WTC11 (cell line): ENCODE results near the gene MCF2L. TPM values are rescaled to one million over a fixed set of nuclear protein-coding genes. Genes with fewer than 3 reads are reported as not detected.

Source experiments
- ATAC-seq: fragments of 200-7000 bp; cut with Tn5 transposase; 2 replicates; pipeline ENCODE4 v1.10.0; 2021; ENCODE audit warnings: mild to moderate bottlenecking, moderate library complexity
- CTCF ChIA-PET: fragments of 300-600 bp; sonication (Branson Sonifier 250); formaldehyde crosslinking; loops from one replicate; lab custom pipeline; 2021; ENCODE audit warnings: antibody characterized with exemption; lab: Charles Lee
- POLR2A ChIA-PET: fragments of 350-600 bp; sonication (Branson Sonifier 250); formaldehyde crosslinking; loops from one replicate; lab custom pipeline; 2021; ENCODE audit warnings: antibody characterized with exemption; lab: Charles Lee
- DNase-seq: peaks from one replicate; pipeline ENCODE4 v3.0.0; 2021; ENCODE audit warnings: low spot score
- H3K27ac Mint-ChIP-seq: 2 replicates; pipeline ENCODE4 v1.8.0; 2021; ENCODE audit warnings: mixed read lengths
- H3K27me3 Mint-ChIP-seq: 2 replicates; pipeline ENCODE4 v1.8.0; 2021; ENCODE audit warnings: low read depth, mild to moderate bottlenecking, moderate library complexity, mixed read lengths
- H3K36me3 Mint-ChIP-seq: 2 replicates; pipeline ENCODE4 v1.8.0; 2021; ENCODE audit warnings: mixed read lengths
- H3K4me1 Mint-ChIP-seq: 2 replicates; pipeline ENCODE4 v1.8.0; 2022; ENCODE audit warnings: mixed read lengths
- H3K4me3 Mint-ChIP-seq: 2 replicates; pipeline ENCODE4 v1.8.0; 2021; ENCODE audit warnings: mild to moderate bottlenecking, moderate library complexity, mixed read lengths
- H3K9me3 Mint-ChIP-seq: 2 replicates; pipeline ENCODE4 v1.8.0; 2021; ENCODE audit warnings: mixed read lengths
- ARID4B ChIP-seq: sonication (generic); formaldehyde crosslinking; IDR thresholded peaks from 2 replicates; pipeline ENCODE4 v1.8.0; 2023; ENCODE audit warnings: missing genetic modification reagents, mild to moderate bottlenecking, borderline replicate concordance
- CTCF ChIP-seq: fragments of 200-600 bp; IDR thresholded peaks from 2 replicates; pipeline ENCODE4 v1.8.0; 2022; ENCODE audit warnings: antibody characterized with exemption
- HMGXB4 ChIP-seq: sonication (generic); formaldehyde crosslinking; IDR thresholded peaks from 2 replicates; pipeline ENCODE4 v1.8.1; 2023; ENCODE audit warnings: mild to moderate bottlenecking, moderate library complexity, missing genetic modification reagents
- IRF2 ChIP-seq: sonication (generic); formaldehyde crosslinking; IDR thresholded peaks from 2 replicates; pipeline ENCODE4 v1.8.0; 2022; ENCODE audit warnings: low read depth, missing genetic modification reagents, borderline replicate concordance
- MLX ChIP-seq: sonication (generic); formaldehyde crosslinking; IDR thresholded peaks from 2 replicates; pipeline ENCODE4 v1.8.1; 2023; ENCODE audit warnings: mild to moderate bottlenecking, missing genetic modification reagents, moderate library complexity
- NFE2L1 ChIP-seq: sonication (generic); formaldehyde crosslinking; IDR thresholded peaks from 2 replicates; pipeline ENCODE4 v1.8.1; 2023; ENCODE audit warnings: missing genetic modification reagents
- NR2C2 ChIP-seq: sonication (generic); formaldehyde crosslinking; IDR thresholded peaks from 2 replicates; pipeline ENCODE4 v1.8.0; 2022; ENCODE audit warnings: mild to moderate bottlenecking, missing genetic modification reagents
- PRDM15 ChIP-seq: sonication (generic); formaldehyde crosslinking; IDR thresholded peaks from 2 replicates; pipeline ENCODE4 v1.8.0; 2022; ENCODE audit warnings: missing genetic modification reagents
- STAT6 ChIP-seq: sonication (generic); formaldehyde crosslinking; conservative IDR thresholded peaks from 2 replicates; pipeline ENCODE4 v1.8.1; 2023; ENCODE audit warnings: mild to moderate bottlenecking, low read depth, missing genetic modification reagents, moderate library complexity
- TCF7 ChIP-seq: sonication (generic); formaldehyde crosslinking; IDR thresholded peaks from 2 replicates; pipeline ENCODE4 v1.8.0; 2022; ENCODE audit warnings: mild to moderate bottlenecking, low read depth, missing genetic modification reagents, moderate library complexity
- ZNF281 ChIP-seq: sonication (generic); formaldehyde crosslinking; IDR thresholded peaks from 2 replicates; pipeline ENCODE4 v1.8.0; 2023; ENCODE audit warnings: mild to moderate bottlenecking, missing genetic modification reagents
- ZNF671 ChIP-seq: fragments of 250-450 bp; sonication (Bioruptor Pico); IDR thresholded peaks from 2 replicates; pipeline ENCODE4 v1.8.0; 2021; ENCODE audit warnings: mild to moderate bottlenecking
- total RNA-seq: library from RNA; stranded (reverse); gene quantifications from 3 replicates; pipeline ENCODE4 v1.2.3, GENCODE V29; 2021

MCF2L gene
- total RNA-seq, 1 experiment from 2014 or later: 34.8 TPM

- H3K4me1 Mint-ChIP-seq: peaks cover 2% of the 10 kb centered on the region; the same call in 1 of the 2 replicates
- no peak for DNase-seq
- H3K9me3 Mint-ChIP-seq: peaks cover 8% of the 10 kb centered on the region
- H3K27ac Mint-ChIP-seq: no peak overlapping the region
- no peak for ATAC-seq
- peaks cover 3% of the 10 kb centered on the region; the same call in 1 of the 2 replicates for H3K36me3 Mint-ChIP-seq
- ChIA-PET CTCF (no interaction called here), POLR2A (no interaction called here)
- H3K4me3 Mint-ChIP-seq: no peak overlapping the region
- TF ChIP-seq HMGXB4: no peak
- TF ChIP-seq NR2C2 (CRISPR knock-in tag): no peak
- no peak for TF ChIP-seq NFE2L1
- TF ChIP-seq ARID4B: no peak
- no peak for TF ChIP-seq ZNF671 (CRISPR knock-in tag)
- no peak for TF ChIP-seq ZNF281 (CRISPR knock-in tag)
- H3K27me3 Mint-ChIP-seq: no peaks in the 10 kb centered on the region
Observed at GRCh38 chr13:113005997-113006396, 37.0 kb downstream of the MCF2L start.

GRCh38 chr13:113006660-113007059 lies 37.6 kb downstream of the MCF2L start:
- Mint-ChIP-seq H3K4me3 (no peak overlapping the region), H3K27ac (no peak overlapping the region), H3K9me3 (peaks cover 12% of the 10 kb centered on the region), H3K36me3 (peaks cover 5% of the 10 kb centered on the region; the same call in 1 of the 2 replicates), H3K27me3 (no peaks in the 10 kb centered on the region), H3K4me1 (no peaks in the 10 kb centered on the region)
- ATAC-seq (no peak), DNase-seq (no peak)
- POLR2A ChIA-PET: no interaction called here
- CTCF ChIA-PET: no interaction called here
- TF ChIP-seq TCF7 (no peak), PRDM15 (no peak), ZNF671 (CRISPR knock-in tag) (no peak), MLX (CRISPR knock-in tag) (no peak), IRF2 (CRISPR knock-in tag) (no peak), STAT6 (no peak), CTCF (no peak)
